H1 (cell line): ENCODE results near the gene SPACA7. TPM values are rescaled to one million over a fixed set of nuclear protein-coding genes. Genes with fewer than 3 reads are reported as not detected.

ENCODE experiments used
- CTCF ChIA-PET: fragments of 300-600 bp; sonication (Branson Sonifier 250); formaldehyde crosslinking; loops from one replicate; lab custom pipeline; 2021; ENCODE audit not compliant: partially characterized antibody; lab: Charles Lee
- POLR2A ChIA-PET: fragments of 300-600 bp; sonication (Branson Sonifier 250); formaldehyde crosslinking; loops from one replicate; lab custom pipeline; 2021; ENCODE audit warnings: inconsistent platforms; ENCODE audit not compliant: partially characterized antibody; lab: Charles Lee
- DNase-seq, 2 experiments: peaks; one replicate each; pipeline versions ENCODE4 v3.0.0 to v3.0.0-alpha.2; 2010 to 2022; ENCODE audit warnings: low spot score in 2 of 2, low read depth in 1 of 2, mixed read lengths in 1 of 2
- FAIRE-seq: peaks from 2 replicates; lab custom pipeline; 2011; peaks lifted over from hg19 to GRCh38; lab: Jason Lieb, UNC
- H2AFZ ChIP-seq: 2 replicates; pipeline ENCODE4 v1.8.1; 2012; ENCODE audit warnings: low read length, inconsistent platforms
- H2AK5ac ChIP-seq: 2 replicates; pipeline ENCODE4 v1.6.1; 2013; ENCODE audit warnings: low read depth, low read length
- H2BK120ac ChIP-seq: replicated peaks from 2 replicates; pipeline ENCODE3; 2013; ENCODE audit warnings: low read depth, low read length, inconsistent platforms
- H2BK12ac ChIP-seq: 2 replicates; pipeline ENCODE4 v1.6.1; 2013; ENCODE audit warnings: low read depth, low read length
- H2BK15ac ChIP-seq: 2 replicates; pipeline ENCODE4 v1.6.1; 2013; ENCODE audit warnings: low read length
- H2BK20ac ChIP-seq: 2 replicates; pipeline ENCODE4 v1.6.1; 2013; ENCODE audit warnings: low read length
- H2BK5ac ChIP-seq: 2 replicates; pipeline ENCODE4 v1.6.1; 2013; ENCODE audit warnings: low read depth, low read length
- H3K14ac ChIP-seq: 2 replicates; pipeline ENCODE4 v1.6.1; 2013; ENCODE audit warnings: inconsistent platforms; ENCODE audit not compliant: insufficient read length
- H3K18ac ChIP-seq: 2 replicates; pipeline ENCODE4 v1.6.1; 2013; ENCODE audit warnings: low read length; ENCODE audit errors: extremely low read depth
- H3K23ac ChIP-seq: 2 replicates; pipeline ENCODE4 v1.6.1; 2013; ENCODE audit warnings: inconsistent platforms; ENCODE audit not compliant: insufficient read length
- H3K23me2 ChIP-seq: 2 replicates; pipeline ENCODE4 v1.6.1; 2013; ENCODE audit warnings: low read depth, low read length
- H3K27ac ChIP-seq: 2 replicates; pipeline ENCODE4 v1.6.1; 2011; ENCODE audit warnings: low read depth, low read length, inconsistent platforms
- H3K27me3 ChIP-seq, 4 experiments: replicated peaks in 1 of 4; 1 replicate in 1 of 4; 2 replicates in 3 of 4; pipeline versions ENCODE4 v1.6.1 to v1.8.1; 2011 to 2013; ENCODE audit warnings: low read length in 3 of 4, mild to moderate bottlenecking in 3 of 4, inconsistent platforms in 2 of 4, mixed read lengths in 2 of 4, moderate library complexity in 1 of 4; ENCODE audit not compliant: control insufficient read depth in 3 of 4, insufficient read depth in 3 of 4; ENCODE audit errors: extremely low read depth in 1 of 4
- H3K36me3 ChIP-seq, 4 experiments: 2 replicates each; pipeline versions ENCODE4 v1.6.1 to v1.8.1; 2011 to 2013; ENCODE audit warnings: mild to moderate bottlenecking in 4 of 4, low read length in 3 of 4, moderate library complexity in 2 of 4, control low read depth in 1 of 4, inconsistent platforms in 1 of 4; ENCODE audit not compliant: insufficient read depth in 4 of 4, control insufficient read depth in 2 of 4
- H3K4ac ChIP-seq: replicated peaks from 2 replicates; pipeline ENCODE3; 2013; ENCODE audit warnings: low read length, low read depth, mixed read lengths, inconsistent platforms; ENCODE audit not compliant: insufficient read length
- H3K4me1 ChIP-seq, 4 experiments: replicated peaks in 1 of 4; 1 replicate in 1 of 4; 2 replicates in 3 of 4; pipeline versions ENCODE4 v1.6.1 to v1.8.1; 2011 to 2013; ENCODE audit warnings: low read length in 3 of 4, inconsistent platforms in 2 of 4, mixed read lengths in 1 of 4; ENCODE audit not compliant: insufficient read depth in 4 of 4, control insufficient read depth in 3 of 4
- H3K4me2 ChIP-seq, 2 experiments: 2 replicates each; pipeline versions ENCODE4 v1.6.1 to v1.8.1; 2011 to 2013; ENCODE audit warnings: low read depth in 2 of 2, low read length in 2 of 2, control low read depth in 1 of 2, inconsistent platforms in 1 of 2, mild to moderate bottlenecking in 1 of 2; ENCODE audit not compliant: insufficient read depth in 1 of 2
- H3K4me3 ChIP-seq, 4 experiments: fragments of 200-600, 300-600 bp in 1 of 4; sonication (generic), shearing (Covaris generic), sonication (Bioruptor Twin) in 1 of 4; 2 replicates each; pipeline versions ENCODE4 v1.5.1 to v1.8.1; 2011 to 2016; ENCODE audit warnings: low read length in 4 of 4, low read depth in 3 of 4, control low read depth in 2 of 4, inconsistent platforms in 2 of 4, mild to moderate bottlenecking in 2 of 4, mixed read lengths in 1 of 4, moderate library complexity in 1 of 4; ENCODE audit not compliant: insufficient read depth in 2 of 4; ENCODE audit errors: extremely low read depth in 1 of 4
- H3K56ac ChIP-seq: replicated peaks from 2 replicates; pipeline ENCODE3; 2013; ENCODE audit warnings: low read depth, mild to moderate bottlenecking, mixed read lengths, low read length, inconsistent platforms; ENCODE audit not compliant: insufficient read length
- H3K79me1 ChIP-seq: 2 replicates; pipeline ENCODE4 v1.6.1; 2013; ENCODE audit warnings: low read depth, low read length, control low read depth
- H3K79me2 ChIP-seq, 2 experiments: 2 replicates each; pipeline versions ENCODE4 v1.6.1 to v1.8.1; 2012 to 2013; ENCODE audit warnings: low read length in 2 of 2, mild to moderate bottlenecking in 2 of 2, inconsistent platforms in 1 of 2; ENCODE audit not compliant: insufficient read depth in 2 of 2, control insufficient read depth in 1 of 2
- H3K9ac ChIP-seq, 4 experiments: replicated peaks in 1 of 4; 1 replicate in 1 of 4; 2 replicates in 3 of 4; pipeline versions ENCODE4 v1.6.1 to v1.8.1; 2011 to 2013; ENCODE audit warnings: low read depth in 3 of 4, low read length in 3 of 4, control low read depth in 2 of 4, mild to moderate bottlenecking in 2 of 4, moderate library complexity in 2 of 4, inconsistent platforms in 1 of 4; ENCODE audit errors: extremely low read depth in 1 of 4
- H3K9me3 ChIP-seq, 2 experiments: 2 replicates each; pipeline versions ENCODE4 v1.6.1 to v1.8.1; 2012 to 2013; ENCODE audit warnings: mild to moderate bottlenecking in 2 of 2, moderate library complexity in 2 of 2, control low read depth in 1 of 2, inconsistent platforms in 1 of 2, low read depth in 1 of 2, low read length in 1 of 2, mixed read lengths in 1 of 2; ENCODE audit not compliant: insufficient read depth in 2 of 2
- H4K20me1 ChIP-seq, 2 experiments: replicated peaks in 1 of 2; 2 replicates each; pipeline versions ENCODE3 to v1.8.1; 2011 to 2013; ENCODE audit warnings: inconsistent platforms in 2 of 2, low read length in 2 of 2, mild to moderate bottlenecking in 1 of 2; ENCODE audit not compliant: insufficient read depth in 2 of 2, control insufficient read depth in 1 of 2
- H4K5ac ChIP-seq: 2 replicates; pipeline ENCODE4 v1.6.1; 2013; ENCODE audit warnings: low read length, low read depth, mixed read lengths, inconsistent platforms; ENCODE audit not compliant: insufficient read length
- H4K8ac ChIP-seq: 2 replicates; pipeline ENCODE4 v1.8.0; 2013; ENCODE audit warnings: mild to moderate bottlenecking, moderate library complexity, low read length, inconsistent platforms; ENCODE audit not compliant: insufficient read depth; ENCODE audit errors: extremely low read depth
- H4K91ac ChIP-seq: replicated peaks from 2 replicates; pipeline ENCODE3; 2013; ENCODE audit warnings: low read length, mixed read lengths, inconsistent platforms; ENCODE audit not compliant: insufficient read length
- BCL11A ChIP-seq, 2 experiments: IDR thresholded peaks; one replicate each; pipeline ENCODE4 v1.6.1; 2011; ENCODE audit warnings: low read depth in 2 of 2, low read length in 2 of 2, mild to moderate bottlenecking in 2 of 2
- CBX5 ChIP-seq: fragments of 300-800, 300-1000 bp; sonication (generic); IDR thresholded peaks from 2 replicates; pipeline ENCODE4 v1.7.1; 2016; ENCODE audit warnings: antibody characterized with exemption, low read length, low read depth
- HDAC2 ChIP-seq, 2 experiments: fragments of 300-600 bp in 1 of 2; sonication (generic) in 1 of 2; IDR thresholded peaks; 2 replicates each; pipeline ENCODE4 v1.6.1; 2011 to 2012; ENCODE audit warnings: low read depth in 2 of 2, low read length in 2 of 2, mild to moderate bottlenecking in 2 of 2, moderate library complexity in 2 of 2, borderline replicate concordance in 1 of 2, inconsistent platforms in 1 of 2
- KDM4A ChIP-seq: IDR thresholded peaks from one replicate; pipeline ENCODE4 v1.7.1; 2012; ENCODE audit warnings: low read depth, mild to moderate bottlenecking, moderate library complexity, low read length, inconsistent platforms; ENCODE audit not compliant: severe bottlenecking
- PHF8 ChIP-seq: fragments of 200-600 bp; sonication (generic); conservative IDR thresholded peaks from 2 replicates; pipeline ENCODE4 v1.7.1; 2012; ENCODE audit warnings: low read depth, mild to moderate bottlenecking, inconsistent platforms, low read length, moderate library complexity
- RAD21 ChIP-seq, 2 experiments: IDR thresholded peaks in 1 of 2; conservative IDR thresholded peaks in 1 of 2; 2 replicates each; pipeline ENCODE4 v1.6.1; 2011; ENCODE audit warnings: low read depth in 2 of 2, low read length in 2 of 2, improper control_type of control experiment in 1 of 2, inconsistent platforms in 1 of 2, mild to moderate bottlenecking in 1 of 2, moderate library complexity in 1 of 2
- SAP30 ChIP-seq: fragments of 300-600 bp; sonication (generic); IDR thresholded peaks from 2 replicates; pipeline ENCODE4 v1.7.1; 2012; ENCODE audit warnings: low read length, moderate library complexity, mild to moderate bottlenecking, inconsistent platforms; ENCODE audit not compliant: insufficient read depth, insufficient replicate concordance
- SP2 ChIP-seq: IDR thresholded peaks from 2 replicates; pipeline ENCODE4 v1.6.1; 2012; ENCODE audit warnings: mild to moderate bottlenecking, low read length, inconsistent platforms
- SP4 ChIP-seq: IDR thresholded peaks from 2 replicates; pipeline ENCODE4 v1.6.1; 2012; ENCODE audit warnings: low read length, inconsistent platforms
- TAF1 ChIP-seq: IDR thresholded peaks from 2 replicates; pipeline ENCODE4 v1.6.1; 2011; ENCODE audit warnings: mild to moderate bottlenecking, low read depth, low read length
- YY1 ChIP-seq: IDR thresholded peaks from 2 replicates; pipeline ENCODE4 v1.6.1; 2011; ENCODE audit warnings: low read depth, mild to moderate bottlenecking, low read length
- polyA plus RNA-seq, 7 experiments: library from polyadenylated mRNA; depleted of rRNA in 3 of 7; stranded (reverse) in 5 of 7; unstranded in 2 of 7; fragments of >200 nt in 5 of 7; fragments of 200-250 nt in 2 of 7; gene quantifications; 1 replicate in 5 of 7; 2 replicates in 1 of 7; 4 replicates in 1 of 7; pipeline versions ENCODE4 v1.2.1 to v1.2.3, GENCODE V29; 2011 to 2013; ENCODE audit warnings: missing spikeins in 2 of 7, mixed read lengths in 2 of 7
- total RNA-seq: library from RNA; stranded (reverse); fragmentation: NEBNext Ultra II Directional; extraction: Animal tissue kit (Norgen Biotek cat#: 25700); gene quantifications from 2 replicates; pipeline ENCODE4 v1.2.1, GENCODE V29; 2021
- TF ChIP-seq, protein P1 (sequence below): IDR thresholded peaks from 2 replicates; pipeline ENCODE4 v1.6.1; 2012; ENCODE audit warnings: inconsistent platforms

Gene SPACA7
- total and polyA plus RNA-seq, 2 of the 8 experiments (the other 6 are each of a cell fraction or from before 2014, with no cell fraction given), result not detected

DNA sequence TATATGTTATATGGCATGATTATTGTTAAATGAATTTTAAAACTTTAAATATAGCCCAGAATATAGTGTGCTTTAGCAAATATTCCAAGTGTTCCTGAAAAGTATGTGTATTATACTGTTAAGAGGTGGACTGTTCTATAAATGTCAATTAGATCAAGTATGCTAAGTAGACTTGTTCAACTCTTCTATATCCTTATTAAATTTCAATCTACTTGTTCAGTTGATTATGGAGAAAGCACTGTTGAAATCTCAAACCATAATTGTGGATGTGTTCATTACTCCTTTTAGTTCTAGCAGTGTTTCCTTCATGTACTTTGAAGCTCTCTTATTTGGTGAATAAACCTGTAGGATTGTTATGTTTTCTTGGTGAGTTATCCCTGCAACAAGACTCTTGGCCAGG is 52.5 kb downstream of the SPACA7 start:
- Histone ChIP-seq H3K79me2 (no peaks in the 10 kb centered on the region), H3K14ac (no peak overlapping the region), H2BK20ac (no peak overlapping the region), H3K4me2 (no peak overlapping the region), H2BK15ac (no peak overlapping the region), H3K18ac (no peak overlapping the region), H3K23ac (no peak overlapping the region), H3K27me3 (no peaks in the 10 kb centered on the region), H4K91ac (no peak overlapping the region), H3K23me2 (no peaks in the 10 kb centered on the region), H3K27ac (no peak overlapping the region), H4K8ac (no peak overlapping the region), H2AK5ac (no peak overlapping the region), H2BK120ac (no peak overlapping the region), H3K36me3 (no peaks in the 10 kb centered on the region), H4K20me1 (no peaks in the 10 kb centered on the region), H3K56ac (no peak overlapping the region), H3K4me1 (no peaks in the 10 kb centered on the region), H2BK12ac (no peak overlapping the region), H4K5ac (no peak overlapping the region), H3K79me1 (no peaks in the 10 kb centered on the region; the same call in 1 of the 2 replicates), H3K9ac (no peak overlapping the region), H2BK5ac (no peak overlapping the region), H2AFZ (no peak overlapping the region), H3K4ac (no peak overlapping the region), H3K4me3 (no peak overlapping the region), H3K9me3 (peaks cover 14 to 19% of the 10 kb centered on the region in 2 experiments)
- TF ChIP-seq KDM4A (no peak), CBX5 (no peak), BCL11A (IDR thresholded peaks at IDR 0.05; ENCODE audit: low read depth in 2 of 2, low read length in 2 of 2) (no peak), HDAC2 (IDR thresholded peaks at IDR 0.05; ENCODE audit: borderline replicate concordance in 1 of 2, low read depth in 2 of 2, low read length in 2 of 2) (no peak), PHF8 (no peak), RAD21 (IDR thresholded peaks at IDR 0.05 in 1 of 2, conservative IDR thresholded peaks at IDR 0.05 in 1 of 2; ENCODE audit: low read depth in 2 of 2, low read length in 2 of 2) (no peak), SAP30 (no peak), SP2 (no peak), SP4 (no peak), YY1 (no peak), TAF1 (no peak)
- TF ChIP-seq, protein P1, sequence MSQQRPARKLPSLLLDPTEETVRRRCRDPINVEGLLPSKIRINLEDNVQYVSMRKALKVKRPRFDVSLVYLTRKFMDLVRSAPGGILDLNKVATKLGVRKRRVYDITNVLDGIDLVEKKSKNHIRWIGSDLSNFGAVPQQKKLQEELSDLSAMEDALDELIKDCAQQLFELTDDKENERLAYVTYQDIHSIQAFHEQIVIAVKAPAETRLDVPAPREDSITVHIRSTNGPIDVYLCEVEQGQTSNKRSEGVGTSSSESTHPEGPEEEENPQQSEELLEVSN, result no peak
- ChIA-PET CTCF (interaction anchor here (1.0 kb wide), 1 partner anchor 14 kb away, joined by 3 read pairs; no protein-coding TSS in a partner anchor), POLR2A (no interaction called here)
- FAIRE-seq (no peak), DNase-seq (no peak)
